ENCODE results near the gene CCL1. TPM values are rescaled to one million over a fixed set of nuclear protein-coding genes. Genes with fewer than 3 reads are reported as not detected.

Gene CCL1
- total RNA-seq, 4 donors from 2014 or later, result not detected

DNA sequence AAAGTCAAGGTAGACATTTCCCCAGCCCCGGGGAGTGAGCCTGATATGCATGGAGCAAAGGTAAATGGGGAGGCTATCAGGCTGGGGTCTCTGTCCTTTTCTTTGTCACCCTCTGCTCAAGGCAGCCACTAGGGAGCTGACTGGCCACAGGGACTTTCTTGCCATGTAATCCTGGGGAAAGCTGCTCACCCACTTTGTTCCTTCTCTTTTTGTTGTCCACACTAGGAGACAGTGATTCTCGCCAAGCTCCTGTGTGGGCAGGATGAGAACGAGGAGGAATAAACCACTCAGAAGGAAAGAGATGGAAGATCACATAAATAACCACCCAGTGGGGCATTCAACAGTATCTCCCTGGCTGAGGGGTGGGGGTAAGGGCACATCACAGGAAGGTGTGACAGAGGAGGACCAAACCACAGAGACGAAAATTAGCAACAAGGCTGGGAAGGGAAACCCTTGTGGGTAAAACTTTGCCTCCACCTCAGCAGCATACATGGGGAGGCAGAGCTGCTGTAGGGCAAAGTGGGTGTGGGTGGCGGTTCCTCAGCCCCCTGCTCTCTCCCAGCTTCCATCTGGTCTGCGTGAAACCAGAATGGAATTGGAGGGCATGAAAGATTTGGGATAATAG lies 26.2 kb upstream of the CCL1 start:
- intact Hi-C loops (cut with DNase I), result no loop called here
- H3K36me3 ChIP-seq, result no peaks in the 10 kb centered on the region
- H3K4me1 ChIP-seq, result no peaks in the 10 kb centered on the region
- no peak overlapping the region for H3K4me3 ChIP-seq (replicated peaks in 1 of 3)
- DNase-seq, result no peak
- no peak overlapping the region for H3K27ac ChIP-seq
- WGBS, 2 donors, result 77 to 79% methylated on average over 6 of the region's 6 CpGs
- H3K9me3 ChIP-seq, result no peaks in the 10 kb centered on the region
- TF ChIP-seq POLR2A (IDR thresholded peaks at IDR 0.05), result no peak
- no peaks in the 10 kb centered on the region for H3K27me3 ChIP-seq

DNA sequence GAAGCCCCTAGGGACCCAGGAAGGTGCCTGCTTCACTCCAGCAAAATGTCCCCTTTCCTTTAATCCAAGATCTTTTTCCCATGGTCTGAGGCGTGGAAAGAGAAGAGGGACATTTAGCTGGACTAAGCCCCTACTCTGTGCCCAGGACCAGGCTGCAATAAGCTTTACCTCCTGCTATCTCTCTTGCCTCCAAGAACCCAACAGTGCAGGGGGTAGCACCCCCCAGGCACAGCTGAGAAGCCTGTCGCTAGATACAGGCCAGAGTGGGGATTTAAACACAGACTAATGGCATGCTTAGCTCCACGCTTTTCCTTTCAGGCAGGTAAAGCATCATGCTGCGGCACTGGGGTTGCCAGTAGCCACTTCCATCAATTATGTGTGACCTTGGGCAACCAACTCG lies 24.5 kb upstream of the CCL1 start:
- H3K27ac ChIP-seq, result no peak overlapping the region
- H3K36me3 ChIP-seq, result no peaks in the 10 kb centered on the region
- no peak overlapping the region for H3K4me3 ChIP-seq (replicated peaks in 1 of 3)
- H3K4me1 ChIP-seq, result no peaks in the 10 kb centered on the region
- no peaks in the 10 kb centered on the region for H3K27me3 ChIP-seq
- intact Hi-C loops (cut with DNase I), result no loop called here
- no peak for TF ChIP-seq POLR2A (IDR thresholded peaks at IDR 0.05)
- TF ChIP-seq, protein P1, sequence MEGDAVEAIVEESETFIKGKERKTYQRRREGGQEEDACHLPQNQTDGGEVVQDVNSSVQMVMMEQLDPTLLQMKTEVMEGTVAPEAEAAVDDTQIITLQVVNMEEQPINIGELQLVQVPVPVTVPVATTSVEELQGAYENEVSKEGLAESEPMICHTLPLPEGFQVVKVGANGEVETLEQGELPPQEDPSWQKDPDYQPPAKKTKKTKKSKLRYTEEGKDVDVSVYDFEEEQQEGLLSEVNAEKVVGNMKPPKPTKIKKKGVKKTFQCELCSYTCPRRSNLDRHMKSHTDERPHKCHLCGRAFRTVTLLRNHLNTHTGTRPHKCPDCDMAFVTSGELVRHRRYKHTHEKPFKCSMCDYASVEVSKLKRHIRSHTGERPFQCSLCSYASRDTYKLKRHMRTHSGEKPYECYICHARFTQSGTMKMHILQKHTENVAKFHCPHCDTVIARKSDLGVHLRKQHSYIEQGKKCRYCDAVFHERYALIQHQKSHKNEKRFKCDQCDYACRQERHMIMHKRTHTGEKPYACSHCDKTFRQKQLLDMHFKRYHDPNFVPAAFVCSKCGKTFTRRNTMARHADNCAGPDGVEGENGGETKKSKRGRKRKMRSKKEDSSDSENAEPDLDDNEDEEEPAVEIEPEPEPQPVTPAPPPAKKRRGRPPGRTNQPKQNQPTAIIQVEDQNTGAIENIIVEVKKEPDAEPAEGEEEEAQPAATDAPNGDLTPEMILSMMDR (IDR thresholded peaks at IDR 0.05), result no peak
- DNase-seq, result no peak
- H3K9me3 ChIP-seq, result no peaks in the 10 kb centered on the region
- WGBS, 2 donors, result 75 to 86% methylated on average over 3 to 4 of the region's 5 CpGs

DNA sequence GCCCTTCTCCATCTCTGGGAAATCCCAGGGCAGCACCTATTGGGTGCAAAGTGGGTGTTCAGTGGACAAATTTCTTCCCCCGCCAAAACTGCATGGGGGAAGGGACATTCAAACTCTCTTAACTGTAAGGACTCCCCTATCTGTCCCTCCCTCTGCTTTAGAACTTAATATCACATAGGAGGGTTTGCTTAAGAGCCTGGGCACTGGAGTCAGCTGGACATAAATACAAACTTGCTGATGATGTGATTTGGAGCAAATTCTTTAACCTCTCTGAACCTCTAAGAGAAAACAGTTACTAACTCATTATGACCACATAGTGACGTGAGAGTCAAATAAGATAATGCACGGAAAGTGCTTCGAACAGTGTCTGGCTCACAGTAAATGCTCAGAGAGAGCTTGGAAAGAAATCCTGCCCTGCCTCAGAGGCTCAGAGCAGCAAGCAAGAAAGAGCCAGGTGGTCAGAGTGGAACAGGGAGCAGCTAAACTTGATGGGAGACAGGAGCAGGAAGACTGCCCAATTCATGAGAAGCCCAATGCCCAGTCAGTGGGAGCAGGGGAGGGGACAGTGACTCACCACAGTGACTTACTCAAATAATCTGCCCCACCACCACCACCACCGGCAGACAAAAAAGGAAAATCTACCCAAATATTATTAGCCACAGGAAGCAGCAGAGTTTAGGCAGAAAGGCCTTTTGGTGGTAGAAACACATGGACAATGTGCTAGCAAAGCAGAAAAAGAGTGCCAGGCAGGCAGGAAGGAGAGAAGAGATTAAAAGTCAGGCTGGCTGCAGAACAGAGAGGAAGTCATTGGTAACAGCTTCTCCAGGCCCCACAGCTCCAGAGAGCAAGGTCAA lies 23.9 kb upstream of the CCL1 start:
- DNase-seq, result no peak
- 73 to 82% methylated on average over 5 of the region's 5 CpGs for WGBS, 2 donors
- Histone ChIP-seq H3K36me3 (no peaks in the 10 kb centered on the region), H3K27ac (no peak overlapping the region), H3K27me3 (no peaks in the 10 kb centered on the region), H3K4me3 (replicated peaks in 1 of 3) (no peak overlapping the region), H3K9me3 (no peaks in the 10 kb centered on the region), H3K4me1 (no peaks in the 10 kb centered on the region)
- TF ChIP-seq, protein P1 (IDR thresholded peaks at IDR 0.05), result no peak
- no peak for TF ChIP-seq POLR2A (IDR thresholded peaks at IDR 0.05)
- intact Hi-C loops (cut with DNase I), result no loop called here

DNA sequence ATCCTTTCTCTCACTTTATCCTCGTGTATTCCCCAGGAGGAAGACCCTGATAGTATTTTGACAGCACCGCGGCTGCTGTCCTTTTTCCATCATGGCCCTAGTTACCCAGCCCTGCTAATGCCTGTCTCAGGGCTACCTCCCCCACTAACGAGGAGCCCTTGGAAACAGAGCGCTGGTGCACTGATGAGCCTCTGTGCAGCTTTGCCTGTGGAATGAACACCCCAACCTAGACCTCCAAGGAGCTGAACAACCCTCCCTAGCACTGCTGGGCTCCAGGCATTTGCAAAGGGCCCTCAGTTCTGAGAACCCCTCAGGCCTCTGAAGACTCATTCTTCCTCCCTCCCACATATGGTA lies 23.3 kb upstream of the CCL1 start:
- Histone ChIP-seq H3K27ac (no peak overlapping the region), H3K9me3 (no peaks in the 10 kb centered on the region), H3K4me1 (no peaks in the 10 kb centered on the region), H3K36me3 (no peaks in the 10 kb centered on the region), H3K4me3 (replicated peaks in 1 of 3) (no peak overlapping the region), H3K27me3 (no peaks in the 10 kb centered on the region)
- 84 to 88% methylated on average over 5 of the region's 5 CpGs for WGBS, 2 donors
- TF ChIP-seq, protein P1 (IDR thresholded peaks at IDR 0.05), result no peak
- TF ChIP-seq POLR2A (IDR thresholded peaks at IDR 0.05), result no peak
- DNase-seq, result no peak
- intact Hi-C loops (cut with DNase I), result no loop called here

DNA sequence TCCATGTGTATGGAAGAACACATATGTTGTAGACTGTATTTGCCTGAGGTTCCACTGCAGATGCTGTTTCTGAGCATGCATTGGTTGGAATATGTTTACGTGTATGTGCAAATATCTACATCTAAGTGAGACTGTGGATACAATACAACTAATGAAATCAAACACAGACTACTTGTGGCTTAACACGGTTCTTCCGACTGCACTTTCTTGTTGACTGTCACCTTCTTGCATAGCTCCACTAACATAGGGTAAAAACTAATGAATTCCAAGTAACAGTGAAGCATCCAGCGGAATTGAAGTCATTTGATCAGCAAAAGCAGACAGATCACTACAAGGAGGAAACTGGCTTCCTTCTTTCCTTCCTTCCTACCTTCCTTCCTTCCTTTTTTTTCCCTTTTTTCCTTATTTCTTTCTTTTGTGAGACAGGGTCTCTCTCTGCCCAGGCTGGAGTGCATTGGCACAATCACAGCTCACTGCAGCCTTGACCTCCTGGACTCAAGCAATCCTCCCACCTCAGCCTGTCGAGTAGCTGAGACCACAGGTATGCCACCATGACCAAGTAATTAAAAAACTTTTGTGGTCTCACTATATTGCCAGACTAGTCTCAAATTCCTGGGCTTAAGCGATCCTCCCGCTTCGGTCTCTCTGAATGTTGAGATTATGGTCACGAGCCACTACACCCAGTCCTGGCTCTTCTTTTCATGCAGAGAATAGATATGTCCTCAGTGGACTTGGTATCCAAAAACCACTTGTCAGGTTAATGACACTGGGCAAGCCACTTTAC lies 22.0 kb upstream of the CCL1 start:
- Histone ChIP-seq H3K27me3 (no peaks in the 10 kb centered on the region), H3K27ac (no peak overlapping the region), H3K9me3 (no peaks in the 10 kb centered on the region), H3K36me3 (no peaks in the 10 kb centered on the region), H3K4me3 (replicated peaks in 1 of 3) (no peak overlapping the region), H3K4me1 (no peaks in the 10 kb centered on the region)
- DNase-seq, result no peak
- no peak for TF ChIP-seq POLR2A (IDR thresholded peaks at IDR 0.05)
- TF ChIP-seq, protein P1 (IDR thresholded peaks at IDR 0.05), result no peak
- intact Hi-C loops (cut with DNase I), result no loop called here
- WGBS, 2 donors, result 82 to 83% methylated on average over 9 of the region's 9 CpGs
